Hepatocyte (in vitro differentiated cells): ENCODE results near the gene BTG1. TPM values are rescaled to one million over a fixed set of nuclear protein-coding genes. Genes with fewer than 3 reads are reported as not detected.

Source experiments
- DNase-seq: peaks from one replicate; pipeline ENCODE4 v3.0.0-alpha.2; 2016; ENCODE audit warnings: low spot score
- H2AFZ ChIP-seq: fragments of 200-600 bp; sonication (generic); 2 replicates; pipeline ENCODE4 v1.6.0; 2016; ENCODE audit warnings: antibody characterized with exemption, mild to moderate bottlenecking
- H3K27ac ChIP-seq: fragments of 200-600 bp; sonication (generic); 2 replicates; pipeline ENCODE4 v1.5.1; 2016; ENCODE audit warnings: mild to moderate bottlenecking
- H3K27me3 ChIP-seq: fragments of 200-600 bp; sonication (generic); 2 replicates; pipeline ENCODE4 v1.6.1; 2016
- H3K36me3 ChIP-seq: fragments of 200-600 bp; sonication (generic); replicated peaks from 2 replicates; pipeline ENCODE4 v1.5.1; 2016; ENCODE audit warnings: low read depth; ENCODE audit not compliant: insufficient read depth
- H3K4me1 ChIP-seq: fragments of 200-600 bp; sonication (generic); 2 replicates; pipeline ENCODE4 v1.5.1; 2016; ENCODE audit warnings: mild to moderate bottlenecking, moderate library complexity; ENCODE audit not compliant: insufficient read depth
- H3K4me2 ChIP-seq: fragments of 200-600 bp; sonication (generic); 2 replicates; pipeline ENCODE4 v1.6.0; 2016
- H3K4me3 ChIP-seq: fragments of 200-600 bp; sonication (generic); 2 replicates; pipeline ENCODE4 v1.5.1; 2016; ENCODE audit warnings: mild to moderate bottlenecking
- H3K79me2 ChIP-seq: fragments of 200-600 bp; sonication (generic); 2 replicates; pipeline ENCODE4 v1.6.0; 2017; ENCODE audit warnings: mild to moderate bottlenecking
- H3K9me2 ChIP-seq: fragments of 200-600 bp; sonication (generic); replicated peaks from 2 replicates; pipeline ENCODE4 v1.6.0; 2017; ENCODE audit warnings: mild to moderate bottlenecking; ENCODE audit not compliant: insufficient read depth
- H3K9me3 ChIP-seq: fragments of 200-600 bp; sonication (generic); 2 replicates; pipeline ENCODE4 v1.5.1; 2016; ENCODE audit warnings: low read depth, mild to moderate bottlenecking
- H4K20me1 ChIP-seq: fragments of 200-600 bp; sonication (generic); 2 replicates; pipeline ENCODE4 v1.6.0; 2016; ENCODE audit warnings: mild to moderate bottlenecking; ENCODE audit not compliant: insufficient read depth, poor library complexity, severe bottlenecking
- EZH2 ChIP-seq: fragments of 200-600 bp; sonication (generic); IDR thresholded peaks from 2 replicates; pipeline ENCODE4 v1.6.1; 2016; ENCODE audit warnings: antibody characterized with exemption, mild to moderate bottlenecking, borderline replicate concordance
- EZH2phosphoT487 ChIP-seq: fragments of 200-600 bp; sonication (generic); IDR thresholded peaks from one replicate; pipeline ENCODE4 v1.6.1; 2018; ENCODE audit warnings: antibody characterized with exemption, mild to moderate bottlenecking, low read depth, moderate library complexity; ENCODE audit not compliant: unreplicated experiment, severe bottlenecking
- WGBS: methylation state at CpG from one replicate; pipeline ENCODE4 v1.1.6; 2016; ENCODE audit warnings: low lambda C conversion rate; ENCODE audit errors: missing lambda C conversion rate; 5-methylcytosine and 5-hydroxymethylcytosine counted together
- polyA plus RNA-seq: library from polyadenylated mRNA; unstranded; fragments of >200 nt; fragmentation: Nextera tagmentation; extraction: Ambion mirVana; gene quantifications from 2 replicates; pipeline ENCODE4 v1.2.1, GENCODE V29; 2016
- total RNA-seq: library from RNA; depleted of rRNA; stranded (reverse); fragments of >200 nt; gene quantifications from 2 replicates; pipeline ENCODE4 v1.2.3, GENCODE V29; 2014
- TF ChIP-seq, protein P1 (sequence below): fragments of 200-600 bp; sonication (generic); IDR thresholded peaks from 2 replicates; pipeline ENCODE4 v1.5.1; 2016; ENCODE audit warnings: antibody characterized with exemption, mild to moderate bottlenecking; ENCODE audit not compliant: poor library complexity

The BTG1 gene
- total and polyA plus RNA-seq, 2 experiments from 2014 or later, result 72.0 to 146 TPM

- Histone ChIP-seq H3K36me3 (peaks cover 12% of the 10 kb centered on the region), H3K9me3 (no peaks in the 10 kb centered on the region), H3K79me2 (peaks cover 43% of the 10 kb centered on the region), H3K27ac (peak overlapping the region; percentile 91), H3K4me2 (peak overlapping the region; percentile 79), H2AFZ (peak overlapping the region; percentile 57), H4K20me1 (peaks cover 35% of the 10 kb centered on the region), H3K27me3 (no peaks in the 10 kb centered on the region), H3K9me2 (no peaks in the 10 kb centered on the region), H3K4me3 (peak overlapping the region; percentile 48), H3K4me1 (peaks cover 8% of the 10 kb centered on the region)
- WGBS, result 4% methylated on average over 14 of the region's 14 CpGs
- no peak for TF ChIP-seq EZH2
- no peak for TF ChIP-seq EZH2phosphoT487
- TF ChIP-seq, protein P1, sequence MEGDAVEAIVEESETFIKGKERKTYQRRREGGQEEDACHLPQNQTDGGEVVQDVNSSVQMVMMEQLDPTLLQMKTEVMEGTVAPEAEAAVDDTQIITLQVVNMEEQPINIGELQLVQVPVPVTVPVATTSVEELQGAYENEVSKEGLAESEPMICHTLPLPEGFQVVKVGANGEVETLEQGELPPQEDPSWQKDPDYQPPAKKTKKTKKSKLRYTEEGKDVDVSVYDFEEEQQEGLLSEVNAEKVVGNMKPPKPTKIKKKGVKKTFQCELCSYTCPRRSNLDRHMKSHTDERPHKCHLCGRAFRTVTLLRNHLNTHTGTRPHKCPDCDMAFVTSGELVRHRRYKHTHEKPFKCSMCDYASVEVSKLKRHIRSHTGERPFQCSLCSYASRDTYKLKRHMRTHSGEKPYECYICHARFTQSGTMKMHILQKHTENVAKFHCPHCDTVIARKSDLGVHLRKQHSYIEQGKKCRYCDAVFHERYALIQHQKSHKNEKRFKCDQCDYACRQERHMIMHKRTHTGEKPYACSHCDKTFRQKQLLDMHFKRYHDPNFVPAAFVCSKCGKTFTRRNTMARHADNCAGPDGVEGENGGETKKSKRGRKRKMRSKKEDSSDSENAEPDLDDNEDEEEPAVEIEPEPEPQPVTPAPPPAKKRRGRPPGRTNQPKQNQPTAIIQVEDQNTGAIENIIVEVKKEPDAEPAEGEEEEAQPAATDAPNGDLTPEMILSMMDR, result no peak
- no peak for DNase-seq
Observed at GRCh38 chr12:92146497-92147224, 1.0 kb upstream of the BTG1 start.

DNA sequence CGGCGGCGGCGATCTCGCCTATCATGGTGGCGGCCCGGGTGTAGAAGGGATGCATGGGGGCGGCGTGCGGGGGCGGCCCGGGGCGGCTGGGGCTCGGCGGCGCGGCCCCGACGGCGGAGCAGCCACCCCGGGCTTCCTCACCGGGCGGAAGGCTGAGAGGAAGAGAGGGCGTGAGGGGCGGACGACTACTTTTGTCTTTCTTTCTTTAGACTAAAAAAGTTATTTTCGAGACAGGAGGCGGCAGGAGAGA, 240 bp downstream of the BTG1 start:
- Histone ChIP-seq H3K9me3 (no peaks in the 10 kb centered on the region), H3K36me3 (peaks cover 12% of the 10 kb centered on the region), H3K79me2 (peaks cover 56% of the 10 kb centered on the region), H4K20me1 (peaks cover 48% of the 10 kb centered on the region), H3K9me2 (no peaks in the 10 kb centered on the region), H3K4me1 (peaks cover 8% of the 10 kb centered on the region), H3K27ac (peak overlapping the region; percentile 98), H3K4me2 (no peak overlapping the region), H3K27me3 (no peaks in the 10 kb centered on the region), H2AFZ (no peak overlapping the region), H3K4me3 (peak overlapping the region; percentile 92)
- TF ChIP-seq, protein P1, result no peak
- TF ChIP-seq EZH2 (no peak), EZH2phosphoT487 (no peak)
- DNase-seq, result no peak
- WGBS, result 2% methylated on average over 14 of the region's 28 CpGs

- DNase-seq, result peak; percentile 50
- WGBS, result 1% methylated on average over 69 of the region's 69 CpGs
- TF ChIP-seq, protein P1, result peak; percentile 7
- no peak for TF ChIP-seq EZH2phosphoT487
- Histone ChIP-seq H3K4me1 (peaks cover 8% of the 10 kb centered on the region), H3K4me2 (peak overlapping the region; percentile 86), H3K27ac (peak overlapping the region; percentile 98), H3K4me3 (peak overlapping the region; percentile 92), H3K9me2 (no peaks in the 10 kb centered on the region), H3K9me3 (no peaks in the 10 kb centered on the region), H3K36me3 (peaks cover 12% of the 10 kb centered on the region), H4K20me1 (peaks cover 53% of the 10 kb centered on the region), H2AFZ (no peak overlapping the region), H3K79me2 (peaks cover 61% of the 10 kb centered on the region), H3K27me3 (no peaks in the 10 kb centered on the region)
Observed at GRCh38 chr12:92144631-92145480, 790 bp downstream of the BTG1 start.
